Body of pancreas (tissue), 4 donors: Measurements from ENCODE around the gene PPP1R9A.

Experiments
- CTCF ChIP-seq, 7 experiments: fragments of 450-650 bp in 4 of 7; fragments of 200-600 bp in 3 of 7; sonication (generic) in 3 of 7; IDR thresholded peaks; one replicate each; pipeline ENCODE4 v1.5.1; 2016 to 2019; ENCODE audit warnings: antibody characterized with exemption in 7 of 7
- POLR2A ChIP-seq, 3 donors: fragments of 450-650 bp; IDR thresholded peaks; one replicate each; pipeline ENCODE4 v1.6.1; 2016; ENCODE audit warnings: antibody characterized with exemption in 3 of 3, mild to moderate bottlenecking in 2 of 3

- TF ChIP-seq CTCF (IDR thresholded peaks at IDR 0.05) = no peak
- no peak for TF ChIP-seq POLR2A (IDR thresholded peaks at IDR 0.05)
Observed at GRCh38 chr7:95052566-95053094, 145.2 kb downstream of the PPP1R9A start.
